Measurements from ENCODE around the gene MYOM3. TPM values are rescaled to one million over a fixed set of nuclear protein-coding genes. Genes with fewer than 3 reads are reported as not detected.

Gene MYOM3
- total and polyA plus RNA-seq, 2 of the 13 experiments (the other 11 are each of a cell fraction or from before 2014, with no cell fraction given): 5.8 to 15.3 TPM

DNA sequence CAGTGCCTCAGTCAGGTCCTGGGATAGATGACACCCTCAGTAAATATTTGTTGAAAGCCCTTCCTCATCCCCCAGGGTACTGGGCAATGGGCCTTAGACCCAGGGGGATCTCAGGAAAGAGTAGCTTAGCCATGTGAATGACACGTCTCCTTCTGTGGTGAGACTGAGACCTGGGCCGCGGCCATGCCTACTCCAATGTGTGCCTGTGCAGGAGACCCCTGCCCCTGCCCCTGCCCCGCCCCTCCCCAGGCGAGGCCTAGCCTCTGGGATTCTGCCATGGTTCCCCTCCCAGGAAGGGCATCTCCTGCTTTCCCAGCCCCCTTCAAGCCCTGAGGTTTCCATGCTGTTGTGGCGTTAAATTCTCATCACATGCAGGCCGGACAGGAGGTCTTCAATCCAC is 7.1 kb downstream of the MYOM3 start:
- TF ChIP-seq PHF21A (CRISPR knock-in tag; IDR thresholded peaks at IDR 0.05) (no peak), ARNTL (CRISPR knock-in tag; IDR thresholded peaks at IDR 0.05) (no peak), HHEX (CRISPR knock-in tag; IDR thresholded peaks at IDR 0.05) (no peak), BRCA1 (CRISPR knock-in tag; IDR thresholded peaks at IDR 0.05) (no peak), ZNF792 (CRISPR knock-in tag; IDR thresholded peaks at IDR 0.05) (no peak), GPN1 (CRISPR knock-in tag; IDR thresholded peaks at IDR 0.05; ENCODE audit: borderline replicate concordance) (no peak), ZNF180 (CRISPR knock-in tag; IDR thresholded peaks at IDR 0.05; ENCODE audit: borderline replicate concordance, low read depth) (no peak), ZNF235 (CRISPR knock-in tag; IDR thresholded peaks at IDR 0.05; ENCODE audit: borderline replicate concordance) (no peak), ZNF713 (CRISPR knock-in tag; IDR thresholded peaks at IDR 0.05) (no peak), ZC3H13 (CRISPR knock-in tag; IDR thresholded peaks at IDR 0.05) (no peak), FOSL1 (CRISPR knock-in tag; IDR thresholded peaks at IDR 0.05; ENCODE audit: borderline replicate concordance) (no peak), FOXM1 (CRISPR knock-in tag; IDR thresholded peaks at IDR 0.05) (no peak), RARA (CRISPR knock-in tag; IDR thresholded peaks at IDR 0.05) (no peak), CHCHD3 (CRISPR knock-in tag; IDR thresholded peaks at IDR 0.05) (no peak), ZFX (CRISPR knock-in tag; IDR thresholded peaks at IDR 0.05; ENCODE audit: low read depth) (no peak)
- TF ChIP-seq, protein P1, sequence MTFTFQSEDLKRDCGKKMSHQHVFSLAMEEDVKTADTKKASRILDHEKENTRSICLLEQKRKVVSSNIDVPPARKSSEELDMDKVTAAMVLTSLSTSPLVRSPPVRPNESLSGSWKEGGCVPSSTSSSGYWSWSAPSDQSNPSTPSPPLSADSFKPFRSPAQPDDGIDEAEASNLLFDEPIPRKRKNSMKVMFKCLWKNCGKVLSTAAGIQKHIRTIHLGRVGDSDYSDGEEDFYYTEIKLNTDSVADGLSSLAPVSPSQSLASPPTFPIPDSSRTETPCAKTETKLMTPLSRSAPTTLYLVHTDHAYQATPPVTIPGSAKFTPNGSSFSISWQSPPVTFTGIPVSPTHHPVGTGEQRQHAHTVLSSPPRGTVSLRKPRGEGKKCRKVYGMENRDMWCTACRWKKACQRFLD (CRISPR knock-in tag; IDR thresholded peaks at IDR 0.05; ENCODE audit: borderline replicate concordance): no peak
- TF ChIP-seq, protein P2, sequence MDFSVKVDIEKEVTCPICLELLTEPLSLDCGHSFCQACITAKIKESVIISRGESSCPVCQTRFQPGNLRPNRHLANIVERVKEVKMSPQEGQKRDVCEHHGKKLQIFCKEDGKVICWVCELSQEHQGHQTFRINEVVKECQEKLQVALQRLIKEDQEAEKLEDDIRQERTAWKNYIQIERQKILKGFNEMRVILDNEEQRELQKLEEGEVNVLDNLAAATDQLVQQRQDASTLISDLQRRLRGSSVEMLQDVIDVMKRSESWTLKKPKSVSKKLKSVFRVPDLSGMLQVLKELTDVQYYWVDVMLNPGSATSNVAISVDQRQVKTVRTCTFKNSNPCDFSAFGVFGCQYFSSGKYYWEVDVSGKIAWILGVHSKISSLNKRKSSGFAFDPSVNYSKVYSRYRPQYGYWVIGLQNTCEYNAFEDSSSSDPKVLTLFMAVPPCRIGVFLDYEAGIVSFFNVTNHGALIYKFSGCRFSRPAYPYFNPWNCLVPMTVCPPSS (IDR thresholded peaks at IDR 0.05): no peak
- ChIA-PET POLR2A (interaction anchor here (1.8 kb wide), 1 partner anchor 10 kb away, joined by 4 read pairs; no protein-coding TSS in a partner anchor), CTCF (ENCODE audit: low intra/inter-chr PET ratio, low total read pairs) (no interaction called here)

More for the DNA sequence above, 7.1 kb downstream of the MYOM3 start:
- FAIRE-seq: no peak
- Histone ChIP-seq H3K9ac (ENCODE audit: insufficient read depth, low read depth, low read length) (0 out of 2 replicates have a peak overlapping the region, but pooled peaks have one; percentile 29), H3K9me3 (ENCODE audit: low read length) (no peaks in the 10 kb centered on the region), H3K79me2 (ENCODE audit: insufficient read depth, low read length) (peaks cover 6% of the 10 kb centered on the region), H3K4me3 (replicated peaks in 1 of 3; ENCODE audit: insufficient read depth in 1 of 3, low read depth in 2 of 3, low read length in 3 of 3) (no peak overlapping the region), H3K4me2 (ENCODE audit: low read depth, low read length) (no peak overlapping the region), H3K4me1 (ENCODE audit: insufficient read depth, low read length) (peaks cover 80% of the 10 kb centered on the region), H3K27ac (ENCODE audit: extremely low read length, insufficient read depth, low read length) (no peak overlapping the region), H3K27me3 (ENCODE audit: control insufficient read depth in 1 of 2, insufficient read depth in 2 of 2, low read length in 2 of 2) (no peaks in the 10 kb centered on the region; a peak in 1 of 5 replicates), H2AFZ (ENCODE audit: low read length) (no peak overlapping the region), H4K20me1 (ENCODE audit: insufficient read depth, low read length) (no peaks in the 10 kb centered on the region), H3K36me3 (replicated peaks in 1 of 2; ENCODE audit: control insufficient read depth in 1 of 2, insufficient read depth in 2 of 2, low read length in 2 of 2) (no peaks in the 10 kb centered on the region; a peak in 1 of 5 replicates)
- no TSS peak for BruUV-seq (replicated peaks)
- no peak for DNase-seq (ENCODE audit: low spot score)
- WGBS (ENCODE audit: low lambda C conversion rate): 93% methylated on average over 4 of the region's 7 CpGs
- in situ Hi-C loops (cut with HindIII; ENCODE audit: extremely low pct_ligation_motif_present, low pct_unique_long_range_greater_than_20kb) (loop anchor here (5.0 kb wide), 1 partner anchor 33 kb away; no protein-coding TSS in a partner anchor), intact Hi-C loops (cut with micrococcal nuclease; ENCODE audit: unreplicated experiment) (no loop called here)
- ATAC-seq: no peak

All from HepG2 (cell line).